RPMI7951 (cell line): Measurements from ENCODE around the gene KANSL1. TPM values are rescaled to one million over a fixed set of nuclear protein-coding genes. Genes with fewer than 3 reads are reported as not detected.

Experiments
- DNase-seq: peaks from one replicate; pipeline ENCODE4 v3.0.0-alpha.2; 2012; ENCODE audit warnings: low read depth
- total RNA-seq: library from RNA; depleted of rRNA; stranded (reverse); fragments of >200 nt; shearing (Covaris generic); gene quantifications from 2 replicates; pipeline ENCODE4 v1.2.3, GENCODE V29; 2014

Gene KANSL1
- total RNA-seq, 1 experiment from 2014 or later = 23.7 TPM

GRCh38 chr17:46169913-46170638 lies 23.2 kb downstream of the KANSL1 start:
- no peak for DNase-seq

- DNase-seq = no peak
Measured at GRCh38 chr17:46167826-46168569, 25.2 kb downstream of the KANSL1 start.

- DNase-seq = no peak
Measured at GRCh38 chr17:46167267-46167666, 26.0 kb downstream of the KANSL1 start.

GRCh38 chr17:46166692-46167249 lies 26.5 kb downstream of the KANSL1 start:
- no peak for DNase-seq

GRCh38 chr17:46163929-46164594 lies 29.2 kb downstream of the KANSL1 start:
- DNase-seq = no peak

- no peak for DNase-seq
Measured at GRCh38 chr17:46163316-46163715, 29.9 kb downstream of the KANSL1 start.

- DNase-seq = no peak
Measured at GRCh38 chr17:46162866-46163265, 30.4 kb downstream of the KANSL1 start.

- no peak for DNase-seq
Measured at GRCh38 chr17:46160169-46160568, 33.1 kb downstream of the KANSL1 start.

- peak; percentile 25 for DNase-seq
Measured at GRCh38 chr17:46159686-46160085, 33.5 kb downstream of the KANSL1 start.

GRCh38 chr17:46158323-46159296 lies 34.6 kb downstream of the KANSL1 start:
- no peak for DNase-seq

GRCh38 chr17:46157443-46158062 lies 35.7 kb downstream of the KANSL1 start:
- DNase-seq = no peak

- DNase-seq = peak; percentile 29
Measured at GRCh38 chr17:46154151-46154816, 38.9 kb downstream of the KANSL1 start.

GRCh38 chr17:46152423-46152822 lies 40.8 kb downstream of the KANSL1 start:
- no peak for DNase-seq

- DNase-seq = no peak
Measured at GRCh38 chr17:46151762-46152161, 41.5 kb downstream of the KANSL1 start.

GRCh38 chr17:46150216-46150963 lies 42.8 kb downstream of the KANSL1 start:
- DNase-seq = no peak

GRCh38 chr17:46148247-46148646 lies 45.0 kb downstream of the KANSL1 start:
- DNase-seq = no peak

- no peak for DNase-seq
Measured at GRCh38 chr17:46147296-46147695, 45.9 kb downstream of the KANSL1 start.

- no peak for DNase-seq
Measured at GRCh38 chr17:46144246-46144645, 49.0 kb downstream of the KANSL1 start.

GRCh38 chr17:46143827-46144236 lies 49.4 kb downstream of the KANSL1 start:
- no peak for DNase-seq
